Cardiac muscle cell (in vitro differentiated cells and primary cell): Measurements from ENCODE around the gene CREB5. TPM values are rescaled to one million over a fixed set of nuclear protein-coding genes. Genes with fewer than 3 reads are reported as not detected.

Source experiments
- DNase-seq, 2 donors: peaks; one replicate each; pipeline versions ENCODE4 v3.0.0 to v3.0.0-alpha.2; 2010 to 2017; ENCODE audit warnings: low read depth in 1 of 2, low spot score in 1 of 2
- H3K27ac ChIP-seq: fragments of 200-600 bp; sonication (generic); 2 replicates; pipeline ENCODE4 v1.5.1; 2016
- H3K27me3 ChIP-seq: fragments of 200-600 bp; sonication (generic); 2 replicates; pipeline ENCODE4 v1.6.0; 2016; ENCODE audit warnings: control low read depth
- H3K36me3 ChIP-seq: fragments of 200-600 bp; sonication (generic); 2 replicates; pipeline ENCODE4 v1.5.1; 2016; ENCODE audit warnings: control low read depth
- H3K4me1 ChIP-seq: fragments of 200-600 bp; sonication (generic); 2 replicates; pipeline ENCODE4 v1.8.1; 2017; ENCODE audit warnings: low read depth, mild to moderate bottlenecking, mixed run types
- H3K4me3 ChIP-seq: fragments of 200-600 bp; sonication (generic); 2 replicates; pipeline ENCODE4 v1.5.1; 2016; ENCODE audit warnings: mild to moderate bottlenecking
- H3K9me3 ChIP-seq: fragments of 200-600 bp; sonication (generic); 2 replicates; pipeline ENCODE4 v1.5.1; 2017; ENCODE audit warnings: low read depth, mild to moderate bottlenecking, control low read depth
- CTCF ChIP-seq: IDR thresholded peaks from 2 replicates; pipeline ENCODE4 v1.5.1; 2012; ENCODE audit warnings: low read depth, mild to moderate bottlenecking, low read length
- polyA plus RNA-seq: library from polyadenylated mRNA; unstranded; fragments of >200 nt; fragmentation: Nextera tagmentation; extraction: Ambion mirVana; gene quantifications from 2 replicates; pipeline ENCODE4 v1.2.1, GENCODE V29; 2016
- total RNA-seq: library from RNA; depleted of rRNA; stranded (reverse); fragments of >200 nt; gene quantifications from 2 replicates; pipeline ENCODE4 v1.2.3, GENCODE V29; 2016

Gene CREB5
- total and polyA plus RNA-seq, 2 experiments from 2014 or later: 4.6 TPM

- no peak for TF ChIP-seq CTCF
- no peak overlapping the region for H3K4me3 ChIP-seq
- no peaks in the 10 kb centered on the region for H3K36me3 ChIP-seq
- H3K9me3 ChIP-seq: no peaks in the 10 kb centered on the region
- no peaks in the 10 kb centered on the region for H3K27me3 ChIP-seq
- H3K4me1 ChIP-seq: no peaks in the 10 kb centered on the region
- no peak for DNase-seq
- no peak overlapping the region for H3K27ac ChIP-seq
Measured at GRCh38 chr7:28656529-28656928, 244.2 kb downstream of the CREB5 start.

GRCh38 chr7:28658381-28658780, 246.1 kb downstream of the CREB5 start:
- no peak overlapping the region for H3K27ac ChIP-seq
- H3K4me1 ChIP-seq: no peaks in the 10 kb centered on the region
- no peaks in the 10 kb centered on the region for H3K9me3 ChIP-seq
- TF ChIP-seq CTCF: no peak
- DNase-seq: no peak
- H3K4me3 ChIP-seq: no peak overlapping the region
- no peaks in the 10 kb centered on the region for H3K36me3 ChIP-seq
- no peaks in the 10 kb centered on the region for H3K27me3 ChIP-seq

- Histone ChIP-seq H3K27me3 (no peaks in the 10 kb centered on the region), H3K27ac (no peak overlapping the region), H3K4me1 (no peaks in the 10 kb centered on the region), H3K4me3 (no peak overlapping the region), H3K9me3 (no peaks in the 10 kb centered on the region), H3K36me3 (no peaks in the 10 kb centered on the region)
- TF ChIP-seq CTCF: no peak
- no peak for DNase-seq
Measured at GRCh38 chr7:28660132-28660531, 247.8 kb downstream of the CREB5 start.

GRCh38 chr7:28661826-28662595, 249.7 kb downstream of the CREB5 start:
- Histone ChIP-seq H3K4me3 (no peak overlapping the region), H3K4me1 (no peaks in the 10 kb centered on the region), H3K9me3 (no peaks in the 10 kb centered on the region), H3K27me3 (no peaks in the 10 kb centered on the region), H3K36me3 (no peaks in the 10 kb centered on the region), H3K27ac (no peak overlapping the region)
- TF ChIP-seq CTCF: no peak
- no peak for DNase-seq

- no peaks in the 10 kb centered on the region for H3K9me3 ChIP-seq
- no peaks in the 10 kb centered on the region for H3K27me3 ChIP-seq
- no peak for DNase-seq
- no peak overlapping the region for H3K4me3 ChIP-seq
- H3K27ac ChIP-seq: no peak overlapping the region
- no peaks in the 10 kb centered on the region for H3K36me3 ChIP-seq
- no peak for TF ChIP-seq CTCF
- peaks cover 4% of the 10 kb centered on the region for H3K4me1 ChIP-seq
Measured at GRCh38 chr7:28666154-28666553, 253.8 kb downstream of the CREB5 start.
